Measurements from ENCODE around the gene GRM8.

The GRM8 gene

GRCh38 chr7:126689037-126689436 is 563.7 kb downstream of the GRM8 start:
- TF ChIP-seq TOX (CRISPR knock-in tag; IDR thresholded peaks at IDR 0.05; ENCODE audit: borderline replicate concordance) (no peak), ISL1 (CRISPR knock-in tag; IDR thresholded peaks at IDR 0.05) (0 out of 2 replicates have a peak, but pooled peaks have one; percentile 48), ZFP3 (CRISPR knock-in tag; IDR thresholded peaks at IDR 0.05) (no peak), ZC3H10 (CRISPR knock-in tag; IDR thresholded peaks at IDR 0.05) (no peak)
- ATAC-seq: peak; percentile 93

- TF ChIP-seq ZNF8 (CRISPR knock-in tag; IDR thresholded peaks at IDR 0.05) (no peak), POU6F1 (CRISPR knock-in tag; IDR thresholded peaks at IDR 0.05; ENCODE audit: borderline replicate concordance, low read depth) (no peak), SNAI2 (CRISPR knock-in tag; IDR thresholded peaks at IDR 0.05) (no peak), CSDC2 (CRISPR knock-in tag; IDR thresholded peaks at IDR 0.05) (no peak), ZNF70 (CRISPR knock-in tag; IDR thresholded peaks at IDR 0.05) (no peak), BACH2 (CRISPR knock-in tag; IDR thresholded peaks at IDR 0.05; ENCODE audit: borderline replicate concordance) (no peak), ESRRG (CRISPR knock-in tag; IDR thresholded peaks at IDR 0.05) (no peak), ISL1 (CRISPR knock-in tag; IDR thresholded peaks at IDR 0.05) (no peak), PPARA (CRISPR knock-in tag; IDR thresholded peaks at IDR 0.05; ENCODE audit: borderline replicate concordance) (no peak), RARB (CRISPR knock-in tag; IDR thresholded peaks at IDR 0.05) (no peak), GLIS3 (CRISPR knock-in tag; IDR thresholded peaks at IDR 0.05) (no peak), TCF4 (CRISPR knock-in tag; IDR thresholded peaks at IDR 0.05; ENCODE audit: borderline replicate concordance) (no peak), PATZ1 (CRISPR knock-in tag; IDR thresholded peaks at IDR 0.05; ENCODE audit: borderline replicate concordance) (no peak)
- no peak for ATAC-seq
These were observed 566.3 kb downstream of the GRM8 start for GRCh38 chr7:126686474-126686873.

DNA sequence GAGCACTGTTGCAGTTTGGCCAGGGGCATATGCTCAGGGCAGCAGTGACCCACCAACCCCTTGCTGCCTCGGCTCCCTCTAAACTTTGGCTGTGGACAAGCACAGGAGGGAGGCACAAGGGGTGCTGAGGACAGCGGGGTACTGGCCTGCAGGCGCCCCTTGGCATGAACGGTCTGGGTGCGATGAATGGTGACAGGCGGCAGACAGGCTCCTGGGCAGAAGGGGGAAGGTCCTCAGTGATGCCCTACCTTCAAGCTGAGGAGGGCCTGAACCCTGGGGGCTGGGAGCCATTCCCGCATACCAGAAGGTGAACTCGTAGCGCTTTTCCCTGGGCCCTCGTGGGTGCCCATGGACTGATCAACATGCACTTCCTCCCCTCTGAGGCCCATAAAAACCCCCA is 567.1 kb downstream of the GRM8 start:
- no peak for ATAC-seq
- TF ChIP-seq TCF4 (CRISPR knock-in tag; IDR thresholded peaks at IDR 0.05; ENCODE audit: borderline replicate concordance) (no peak), ZNF70 (CRISPR knock-in tag; IDR thresholded peaks at IDR 0.05) (no peak), ZFP30 (CRISPR knock-in tag; IDR thresholded peaks at IDR 0.05) (no peak), ZFP3 (CRISPR knock-in tag; IDR thresholded peaks at IDR 0.05) (no peak), CSRNP3 (CRISPR knock-in tag; IDR thresholded peaks at IDR 0.05) (no peak), OSR1 (CRISPR knock-in tag; IDR thresholded peaks at IDR 0.05) (no peak), PATZ1 (CRISPR knock-in tag; IDR thresholded peaks at IDR 0.05; ENCODE audit: borderline replicate concordance) (no peak), ZC3H10 (CRISPR knock-in tag; IDR thresholded peaks at IDR 0.05) (no peak), ZNF8 (CRISPR knock-in tag; IDR thresholded peaks at IDR 0.05) (no peak), GLIS3 (CRISPR knock-in tag; IDR thresholded peaks at IDR 0.05) (no peak), RARB (CRISPR knock-in tag; IDR thresholded peaks at IDR 0.05) (no peak), BACH2 (CRISPR knock-in tag; IDR thresholded peaks at IDR 0.05; ENCODE audit: borderline replicate concordance) (no peak), ISL1 (CRISPR knock-in tag; IDR thresholded peaks at IDR 0.05) (no peak), PPARA (CRISPR knock-in tag; IDR thresholded peaks at IDR 0.05; ENCODE audit: borderline replicate concordance) (no peak), ZNF565 (CRISPR knock-in tag; conservative IDR thresholded peaks at IDR 0.05; ENCODE audit: low read depth) (no peak), ARNTL (CRISPR knock-in tag; IDR thresholded peaks at IDR 0.05; ENCODE audit: borderline replicate concordance, low read depth) (no peak), TSHZ2 (CRISPR knock-in tag; IDR thresholded peaks at IDR 0.05) (no peak)
- TF ChIP-seq, protein P1, sequence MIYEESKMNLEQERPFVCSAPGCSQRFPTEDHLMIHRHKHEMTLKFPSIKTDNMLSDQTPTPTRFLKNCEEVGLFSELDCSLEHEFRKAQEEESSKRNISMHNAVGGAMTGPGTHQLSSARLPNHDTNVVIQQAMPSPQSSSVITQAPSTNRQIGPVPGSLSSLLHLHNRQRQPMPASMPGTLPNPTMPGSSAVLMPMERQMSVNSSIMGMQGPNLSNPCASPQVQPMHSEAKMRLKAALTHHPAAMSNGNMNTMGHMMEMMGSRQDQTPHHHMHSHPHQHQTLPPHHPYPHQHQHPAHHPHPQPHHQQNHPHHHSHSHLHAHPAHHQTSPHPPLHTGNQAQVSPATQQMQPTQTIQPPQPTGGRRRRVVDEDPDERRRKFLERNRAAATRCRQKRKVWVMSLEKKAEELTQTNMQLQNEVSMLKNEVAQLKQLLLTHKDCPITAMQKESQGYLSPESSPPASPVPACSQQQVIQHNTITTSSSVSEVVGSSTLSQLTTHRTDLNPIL (CRISPR knock-in tag; IDR thresholded peaks at IDR 0.05; ENCODE audit: low read depth): no peak
